Mucosa of gallbladder (tissue), 1 donor: ENCODE measurements around the gene USP54. TPM values are rescaled to one million over a fixed set of nuclear protein-coding genes. Genes with fewer than 3 reads are reported as not detected.

ENCODE experiments used
- DNase-seq: peaks from one replicate; pipeline ENCODE4 v3.0.0-alpha.2; 2020; ENCODE audit warnings: low spot score
- total RNA-seq: library from RNA; stranded (reverse); gene quantifications from one replicate; pipeline ENCODE4 v1.2.1, GENCODE V29; 2021
- donor health status: DM: no; HTN: no; CAD: no.

Gene USP54
- total RNA-seq, 1 donor from 2014 or later, result 65.2 TPM

GRCh38 chr10:73537288-73537687 lies 53.9 kb downstream of the USP54 start:
- no peak for DNase-seq

GRCh38 chr10:73534857-73535256 lies 56.3 kb downstream of the USP54 start:
- DNase-seq, result no peak

- peak; percentile 51 for DNase-seq
These were observed 61.9 kb downstream of the USP54 start for GRCh38 chr10:73529089-73529832.

- no peak for DNase-seq
These were observed 68.9 kb downstream of the USP54 start for GRCh38 chr10:73522263-73522662.

GRCh38 chr10:73519336-73519735 lies 71.8 kb downstream of the USP54 start:
- no peak for DNase-seq

GRCh38 chr10:73517166-73517888 lies 73.8 kb downstream of the USP54 start:
- no peak for DNase-seq

GRCh38 chr10:73512207-73512743 lies 78.9 kb downstream of the USP54 start:
- DNase-seq, result no peak

GRCh38 chr10:73509695-73510094 lies 81.4 kb downstream of the USP54 start:
- no peak for DNase-seq

GRCh38 chr10:73506491-73506890 lies 84.7 kb downstream of the USP54 start:
- DNase-seq, result no peak

- DNase-seq, result no peak
These were observed 85.1 kb downstream of the USP54 start for GRCh38 chr10:73506074-73506473.

- DNase-seq, result no peak
These were observed 88.1 kb downstream of the USP54 start for GRCh38 chr10:73503037-73503436.

- DNase-seq, result no peak
These were observed 89.5 kb downstream of the USP54 start for GRCh38 chr10:73501651-73502050.

- no peak for DNase-seq
These were observed 93.5 kb downstream of the USP54 start for GRCh38 chr10:73497623-73498022.

- DNase-seq, result peak; percentile 93
These were observed 95.1 kb downstream of the USP54 start, which contains the start of gene PPP3CB for GRCh38 chr10:73495884-73496674. Gene PPP3CB, minus strand, starts transcription at chr10:73496024. Its CDS starts 135 bp downstream, at chr10:73495889.

GRCh38 chr10:73495226-73495883 lies 95.8 kb downstream of the USP54 start:
- peak; percentile 90 for DNase-seq

- DNase-seq, result no peak
These were observed 96.3 kb downstream of the USP54 start for GRCh38 chr10:73494877-73495225.

- DNase-seq, result no peak
These were observed 96.9 kb downstream of the USP54 start for GRCh38 chr10:73494213-73494612.

GRCh38 chr10:73493781-73494180 lies 97.4 kb downstream of the USP54 start:
- DNase-seq, result no peak

- DNase-seq, result no peak
These were observed 104.5 kb downstream of the USP54 start for GRCh38 chr10:73486601-73487000.

GRCh38 chr10:73485320-73485719 lies 105.8 kb downstream of the USP54 start:
- no peak for DNase-seq

- DNase-seq, result no peak
These were observed 111.0 kb downstream of the USP54 start for GRCh38 chr10:73480158-73480557.

- no peak for DNase-seq
These were observed 112.5 kb downstream of the USP54 start for GRCh38 chr10:73478636-73479035.
